Duodenal mucosa (tissue), 2 donors: ENCODE measurements around the gene VAV2.

ENCODE experiments used
- H3K27ac ChIP-seq: one replicate; pipeline ENCODE4 v1.7.0; 2013; ENCODE audit warnings: low read depth, low read length
- H3K27me3 ChIP-seq, 2 donors: one replicate each; pipeline ENCODE4 v1.7.0; 2013; ENCODE audit warnings: low read length in 2 of 2, control low read depth in 1 of 2; ENCODE audit not compliant: insufficient read depth in 2 of 2, control insufficient read depth in 1 of 2
- H3K36me3 ChIP-seq, 2 donors: one replicate each; pipeline ENCODE4 v1.7.0; 2013; ENCODE audit warnings: low read length in 2 of 2, control low read depth in 1 of 2; ENCODE audit not compliant: insufficient read depth in 2 of 2, control insufficient read depth in 1 of 2
- H3K4me1 ChIP-seq, 2 donors: one replicate each; pipeline ENCODE4 v1.7.0; 2013; ENCODE audit warnings: low read length in 2 of 2, control low read depth in 1 of 2; ENCODE audit not compliant: insufficient read depth in 2 of 2, control insufficient read depth in 1 of 2
- H3K4me3 ChIP-seq, 2 donors: one replicate each; pipeline ENCODE4 v1.7.0; 2013; ENCODE audit warnings: low read length in 2 of 2, low read depth in 1 of 2
- H3K9ac ChIP-seq, 2 donors: one replicate each; pipeline ENCODE4 v1.7.0; 2013; ENCODE audit warnings: low read length in 2 of 2, low read depth in 1 of 2
- H3K9me3 ChIP-seq, 2 donors: one replicate each; pipeline ENCODE4 v1.7.0; 2013; ENCODE audit warnings: low read length in 2 of 2, control low read depth in 1 of 2; ENCODE audit not compliant: control insufficient read depth in 1 of 2

VAV2 gene

GRCh38 chr9:133950629-133951111, 41.5 kb downstream of the VAV2 start:
- H3K27me3 ChIP-seq: no peaks in the 10 kb centered on the region
- H3K36me3 ChIP-seq: peaks cover 0 to 4% of the 10 kb centered on the region in 2 donors
- H3K9me3 ChIP-seq: no peaks in the 10 kb centered on the region
- peaks cover 3 to 19% of the 10 kb centered on the region in 2 donors for H3K4me1 ChIP-seq
- no peak overlapping the region for H3K4me3 ChIP-seq
- no peak overlapping the region for H3K27ac ChIP-seq
- no peak overlapping the region for H3K9ac ChIP-seq

DNA sequence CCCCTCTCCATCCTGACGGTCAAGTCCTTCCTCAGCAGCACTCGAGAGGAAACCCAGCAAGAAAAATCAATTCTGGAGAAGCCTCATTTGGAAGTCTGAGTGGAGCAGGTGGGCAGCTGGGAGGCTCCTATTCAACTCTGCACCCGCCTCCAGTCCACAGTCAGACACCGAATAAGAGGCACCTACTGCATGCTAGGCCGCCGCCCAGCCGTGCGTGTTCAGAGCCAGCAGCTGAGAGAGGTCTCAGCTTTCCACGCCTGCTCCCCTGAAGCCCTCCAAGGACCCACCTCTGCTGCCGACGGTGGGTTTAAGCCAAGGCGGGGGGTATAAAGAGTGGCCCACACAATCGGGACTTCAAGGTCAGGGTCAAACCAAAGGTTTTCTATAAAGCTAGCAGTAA, 41.9 kb downstream of the VAV2 start:
- peaks cover 0 to 4% of the 10 kb centered on the region in 2 donors for H3K36me3 ChIP-seq
- H3K27me3 ChIP-seq: no peaks in the 10 kb centered on the region
- no peak overlapping the region for H3K4me3 ChIP-seq
- H3K27ac ChIP-seq: no peak overlapping the region
- peaks cover 4 to 24% of the 10 kb centered on the region in 2 donors for H3K4me1 ChIP-seq
- H3K9ac ChIP-seq: no peak overlapping the region
- H3K9me3 ChIP-seq: no peaks in the 10 kb centered on the region

DNA sequence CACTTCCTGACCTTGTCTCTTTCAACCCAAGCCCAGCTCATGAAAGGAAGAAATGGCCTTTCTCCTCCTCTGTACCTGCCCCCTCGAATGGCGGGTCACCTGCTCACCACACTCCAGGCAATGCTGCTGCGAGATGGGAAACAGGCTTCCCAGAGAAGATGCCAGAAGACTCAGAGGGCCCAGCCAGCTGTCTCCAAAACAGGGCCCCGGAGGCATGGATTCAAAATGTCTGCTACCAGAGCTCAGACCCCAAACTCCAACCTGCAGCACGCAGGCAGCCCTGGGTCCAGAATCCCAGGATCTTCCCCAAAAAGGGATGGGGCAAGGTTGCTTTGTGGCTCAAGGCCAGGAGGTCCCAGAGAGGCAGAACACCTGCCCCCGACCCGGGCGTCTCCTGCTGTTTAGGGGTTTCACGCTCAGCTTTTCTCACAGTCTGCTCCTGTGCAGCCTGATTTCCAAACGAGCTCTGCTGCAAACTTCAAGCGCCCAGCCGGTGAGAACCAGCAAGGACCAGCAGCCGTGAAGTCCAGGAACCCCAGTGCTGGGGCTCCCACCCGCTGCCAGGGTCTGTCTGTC, 42.5 kb downstream of the VAV2 start:
- peaks cover 0 to 5% of the 10 kb centered on the region in 2 donors for H3K36me3 ChIP-seq
- peaks cover 8 to 19% of the 10 kb centered on the region in 2 donors for H3K4me1 ChIP-seq
- no peak overlapping the region for H3K4me3 ChIP-seq
- no peak overlapping the region for H3K9ac ChIP-seq
- no peak overlapping the region for H3K27ac ChIP-seq
- no peaks in the 10 kb centered on the region for H3K27me3 ChIP-seq
- no peaks in the 10 kb centered on the region for H3K9me3 ChIP-seq

- no peaks in the 10 kb centered on the region for H3K27me3 ChIP-seq
- peaks cover 8 to 16% of the 10 kb centered on the region in 2 donors for H3K4me1 ChIP-seq
- no peak overlapping the region for H3K9ac ChIP-seq
- H3K4me3 ChIP-seq: no peak overlapping the region
- H3K27ac ChIP-seq: no peak overlapping the region
- peaks cover 0 to 9% of the 10 kb centered on the region in 2 donors for H3K36me3 ChIP-seq
- H3K9me3 ChIP-seq: no peaks in the 10 kb centered on the region
Measured at GRCh38 chr9:133948561-133949485, 43.3 kb downstream of the VAV2 start.

DNA sequence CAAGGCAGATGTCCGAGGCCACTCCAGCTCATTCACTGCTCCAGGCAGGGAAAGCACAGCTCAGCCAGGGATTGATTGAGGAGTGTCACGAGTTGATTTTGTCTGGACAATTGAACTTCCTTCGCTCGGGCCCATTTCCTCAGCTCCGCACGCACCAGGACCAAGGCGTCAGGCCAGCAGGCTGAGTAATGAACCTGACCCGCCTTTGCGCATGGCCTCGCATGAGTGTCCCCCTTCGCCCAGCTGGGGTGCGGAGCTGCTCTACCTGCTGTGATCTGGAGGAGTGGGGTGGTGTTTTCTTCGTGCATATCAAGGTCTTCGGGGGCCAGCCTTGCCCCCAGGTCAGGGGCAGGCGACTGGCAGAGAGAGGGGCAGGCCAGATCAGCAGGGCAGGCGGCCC, 44.0 kb downstream of the VAV2 start:
- Histone ChIP-seq H3K9me3 (no peaks in the 10 kb centered on the region), H3K27me3 (no peaks in the 10 kb centered on the region), H3K27ac (no peak overlapping the region), H3K4me1 (peaks cover 8 to 16% of the 10 kb centered on the region in 2 donors), H3K9ac (no peak overlapping the region), H3K36me3 (peaks cover 0 to 9% of the 10 kb centered on the region in 2 donors), H3K4me3 (no peak overlapping the region)

GRCh38 chr9:133946840-133947486, 45.2 kb downstream of the VAV2 start:
- no peak overlapping the region for H3K9ac ChIP-seq
- H3K4me3 ChIP-seq: no peak overlapping the region
- H3K27me3 ChIP-seq: no peaks in the 10 kb centered on the region
- no peak overlapping the region for H3K27ac ChIP-seq
- peaks cover 8 to 16% of the 10 kb centered on the region in 2 donors for H3K4me1 ChIP-seq
- no peaks in the 10 kb centered on the region for H3K9me3 ChIP-seq
- peaks cover 0 to 9% of the 10 kb centered on the region in 2 donors for H3K36me3 ChIP-seq

- no peak overlapping the region for H3K27ac ChIP-seq
- no peaks in the 10 kb centered on the region for H3K9me3 ChIP-seq
- H3K36me3 ChIP-seq: peaks cover 0 to 9% of the 10 kb centered on the region in 2 donors
- H3K27me3 ChIP-seq: no peaks in the 10 kb centered on the region
- H3K9ac ChIP-seq: no peak overlapping the region
- H3K4me1 ChIP-seq: peaks cover 8 to 13% of the 10 kb centered on the region in 2 donors
- no peak overlapping the region for H3K4me3 ChIP-seq
Measured at GRCh38 chr9:133945977-133946753, 46.0 kb downstream of the VAV2 start.

DNA sequence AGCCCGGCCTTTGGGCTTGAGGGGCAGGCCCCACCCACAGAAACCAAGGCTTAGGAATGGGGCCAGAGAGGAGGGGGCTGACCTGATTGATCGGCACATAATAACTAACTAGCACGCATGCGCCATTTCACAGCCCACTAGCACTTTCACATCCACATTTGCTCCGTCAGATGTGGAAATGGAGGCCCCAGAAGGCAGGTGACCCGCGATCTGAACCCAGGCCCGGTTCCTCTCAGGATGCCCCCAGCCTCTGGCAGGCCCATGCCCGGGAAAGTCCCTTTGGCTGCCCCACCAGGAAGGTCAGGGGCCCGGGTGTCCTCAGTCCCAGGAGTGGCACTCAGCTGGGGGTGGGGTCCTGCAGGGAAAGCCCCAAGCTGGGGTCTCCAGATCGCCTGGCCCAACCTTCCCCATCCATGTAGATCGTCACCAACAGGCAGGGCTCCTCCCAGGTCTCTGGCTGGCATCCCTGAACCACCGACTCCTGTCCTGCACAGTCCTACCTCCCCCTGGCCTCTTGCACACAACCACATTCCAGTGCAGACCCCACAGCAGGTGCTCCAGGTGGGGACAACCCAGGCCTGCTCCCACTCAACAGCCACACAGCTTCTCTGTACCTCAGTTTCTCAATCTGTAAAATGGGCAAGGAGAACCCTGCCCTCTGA, 46.7 kb downstream of the VAV2 start:
- Histone ChIP-seq H3K9ac (no peak overlapping the region), H3K36me3 (peaks cover 0 to 9% of the 10 kb centered on the region in 2 donors), H3K9me3 (no peaks in the 10 kb centered on the region), H3K4me1 (peaks cover 8 to 10% of the 10 kb centered on the region in 2 donors), H3K4me3 (no peak overlapping the region), H3K27ac (no peak overlapping the region), H3K27me3 (no peaks in the 10 kb centered on the region)

GRCh38 chr9:133944746-133945135, 47.4 kb downstream of the VAV2 start:
- peak overlapping the region; percentile 10 for H3K27ac ChIP-seq
- no peak overlapping the region for H3K4me3 ChIP-seq
- no peak overlapping the region for H3K9ac ChIP-seq
- H3K4me1 ChIP-seq: peaks cover 5 to 10% of the 10 kb centered on the region in 2 donors
- H3K9me3 ChIP-seq: no peaks in the 10 kb centered on the region
- H3K27me3 ChIP-seq: no peaks in the 10 kb centered on the region
- peaks cover 0 to 9% of the 10 kb centered on the region in 2 donors for H3K36me3 ChIP-seq
